OCI-LY1 (cell line): ENCODE results near the gene PTPN14.

Experiments
- H2AFZ ChIP-seq: fragments of 200-600 bp; sonication (generic), shearing (Covaris generic); 2 replicates; pipeline ENCODE4 v1.6.0; 2014; ENCODE audit warnings: antibody characterized with exemption, mild to moderate bottlenecking, low read length
- H3F3A ChIP-seq: fragments of 200-600 bp; sonication (generic), shearing (Covaris generic); 2 replicates; pipeline ENCODE4 v1.6.0; 2014; ENCODE audit warnings: mild to moderate bottlenecking, antibody characterized with exemption, low read length, moderate library complexity; ENCODE audit not compliant: insufficient read depth
- H3K27ac ChIP-seq: fragments of 200-600 bp; sonication (generic); 2 replicates; pipeline ENCODE4 v1.5.1; 2014; ENCODE audit warnings: low read length, mixed run types, mild to moderate bottlenecking, low read depth; ENCODE audit not compliant: poor library complexity, severe bottlenecking
- H3K27me3 ChIP-seq: fragments of 200-600 bp; sonication (generic); 2 replicates; pipeline ENCODE4 v1.6.0; 2014; ENCODE audit warnings: antibody characterized with exemption, mild to moderate bottlenecking, low read length, moderate library complexity; ENCODE audit not compliant: insufficient read depth
- H3K36me3 ChIP-seq: fragments of 200-600 bp; sonication (generic); 2 replicates; pipeline ENCODE4 v1.6.1; 2014; ENCODE audit warnings: mild to moderate bottlenecking, antibody characterized with exemption, low read length, moderate library complexity, mixed read lengths; ENCODE audit not compliant: insufficient read depth
- H3K4me1 ChIP-seq: fragments of 200-600 bp; sonication (generic); 2 replicates; pipeline ENCODE4 v1.5.1; 2014; ENCODE audit warnings: mild to moderate bottlenecking, low read length, moderate library complexity; ENCODE audit not compliant: insufficient read depth, severe bottlenecking
- H3K4me2 ChIP-seq: fragments of 200-600 bp; sonication (generic), shearing (Covaris generic); 2 replicates; pipeline ENCODE4 v1.6.1; 2014; ENCODE audit warnings: low read length
- H3K4me3 ChIP-seq: fragments of 200-600 bp; sonication (generic); 2 replicates; pipeline ENCODE4 v1.5.1; 2014; ENCODE audit warnings: low read length, low read depth, mild to moderate bottlenecking, mixed read lengths; ENCODE audit not compliant: poor library complexity, severe bottlenecking
- H3K79me2 ChIP-seq: fragments of 200-600 bp; shearing (Covaris generic); 2 replicates; pipeline ENCODE4 v1.6.1; 2016; ENCODE audit warnings: mixed run types, low read length, mixed read lengths; ENCODE audit not compliant: insufficient read depth
- H3K9ac ChIP-seq: fragments of 200-600 bp; sonication (generic), shearing (Covaris generic); 2 replicates; pipeline ENCODE4 v1.6.1; 2014; ENCODE audit warnings: mild to moderate bottlenecking, low read length, mixed read lengths
- H3K9me2 ChIP-seq: fragments of 200-600 bp; sonication (generic), shearing (Covaris generic); 2 replicates; pipeline ENCODE4 v1.6.1; 2014; ENCODE audit warnings: low read depth, mild to moderate bottlenecking, low read length, mixed read lengths
- H3K9me3 ChIP-seq: fragments of 200-600 bp; shearing (Covaris generic); 2 replicates; pipeline ENCODE4 v1.6.1; 2014; ENCODE audit warnings: low read length, mixed read lengths
- H4K20me1 ChIP-seq: fragments of 200-600 bp; sonication (generic), shearing (Covaris generic); 2 replicates; pipeline ENCODE4 v1.6.0; 2016; ENCODE audit warnings: mild to moderate bottlenecking, low read length; ENCODE audit not compliant: insufficient read depth
- EZH2 ChIP-seq: fragments of 200-600 bp; sonication (generic), shearing (Covaris generic); IDR thresholded peaks from 2 replicates; pipeline ENCODE4 v1.8.0; 2017; ENCODE audit warnings: borderline replicate concordance, mixed run types, mild to moderate bottlenecking, antibody characterized with exemption, low read length, moderate library complexity, mixed read lengths
- TF ChIP-seq, protein P1 (sequence below): fragments of 200-600 bp; sonication (generic), shearing (Covaris generic); IDR thresholded peaks from 2 replicates; pipeline ENCODE4 v1.5.1; 2017; ENCODE audit warnings: mild to moderate bottlenecking, antibody characterized with exemption, low read length, moderate library complexity, mixed read lengths

The PTPN14 gene

DNA sequence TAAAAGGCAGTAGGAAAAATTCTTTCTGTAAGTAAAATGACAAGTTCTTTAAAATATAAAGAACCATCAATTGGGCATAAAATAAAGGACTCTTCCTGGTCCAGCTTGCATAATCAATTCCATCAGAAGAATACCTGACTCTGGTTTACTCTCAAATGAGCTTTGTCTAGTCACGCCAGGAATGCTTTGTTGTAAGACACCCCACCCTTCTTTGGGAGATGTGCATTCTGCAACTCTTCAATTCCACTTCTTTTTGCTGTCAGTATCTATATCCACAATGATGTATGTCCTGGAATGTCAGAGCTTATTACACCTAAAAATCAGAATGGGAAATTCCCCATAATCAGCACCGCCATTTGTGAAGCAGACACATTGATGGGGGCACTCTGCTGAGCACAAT, 76.1 kb downstream of the PTPN14 start:
- no peak overlapping the region for H3K27ac ChIP-seq
- no peaks in the 10 kb centered on the region for H3F3A ChIP-seq
- H4K20me1 ChIP-seq, result no peaks in the 10 kb centered on the region
- H3K27me3 ChIP-seq, result no peaks in the 10 kb centered on the region
- TF ChIP-seq, protein P1, sequence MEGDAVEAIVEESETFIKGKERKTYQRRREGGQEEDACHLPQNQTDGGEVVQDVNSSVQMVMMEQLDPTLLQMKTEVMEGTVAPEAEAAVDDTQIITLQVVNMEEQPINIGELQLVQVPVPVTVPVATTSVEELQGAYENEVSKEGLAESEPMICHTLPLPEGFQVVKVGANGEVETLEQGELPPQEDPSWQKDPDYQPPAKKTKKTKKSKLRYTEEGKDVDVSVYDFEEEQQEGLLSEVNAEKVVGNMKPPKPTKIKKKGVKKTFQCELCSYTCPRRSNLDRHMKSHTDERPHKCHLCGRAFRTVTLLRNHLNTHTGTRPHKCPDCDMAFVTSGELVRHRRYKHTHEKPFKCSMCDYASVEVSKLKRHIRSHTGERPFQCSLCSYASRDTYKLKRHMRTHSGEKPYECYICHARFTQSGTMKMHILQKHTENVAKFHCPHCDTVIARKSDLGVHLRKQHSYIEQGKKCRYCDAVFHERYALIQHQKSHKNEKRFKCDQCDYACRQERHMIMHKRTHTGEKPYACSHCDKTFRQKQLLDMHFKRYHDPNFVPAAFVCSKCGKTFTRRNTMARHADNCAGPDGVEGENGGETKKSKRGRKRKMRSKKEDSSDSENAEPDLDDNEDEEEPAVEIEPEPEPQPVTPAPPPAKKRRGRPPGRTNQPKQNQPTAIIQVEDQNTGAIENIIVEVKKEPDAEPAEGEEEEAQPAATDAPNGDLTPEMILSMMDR, result no peak
- no peak for TF ChIP-seq EZH2
- H2AFZ ChIP-seq, result no peak overlapping the region
- no peaks in the 10 kb centered on the region for H3K79me2 ChIP-seq
- H3K4me1 ChIP-seq, result no peaks in the 10 kb centered on the region
- H3K9me2 ChIP-seq, result no peaks in the 10 kb centered on the region
- H3K9ac ChIP-seq, result no peak overlapping the region
- no peak overlapping the region for H3K4me2 ChIP-seq
- H3K9me3 ChIP-seq, result no peaks in the 10 kb centered on the region
- H3K36me3 ChIP-seq, result no peaks in the 10 kb centered on the region
- H3K4me3 ChIP-seq, result no peak overlapping the region

GRCh38 chr1:214474467-214474866, 76.9 kb downstream of the PTPN14 start:
- no peaks in the 10 kb centered on the region for H3K9me2 ChIP-seq
- H2AFZ ChIP-seq, result no peak overlapping the region
- H3K36me3 ChIP-seq, result no peaks in the 10 kb centered on the region
- TF ChIP-seq, protein P1, result no peak
- no peak for TF ChIP-seq EZH2
- no peaks in the 10 kb centered on the region for H3K4me1 ChIP-seq
- H3K4me3 ChIP-seq, result no peak overlapping the region
- H3K27me3 ChIP-seq, result no peaks in the 10 kb centered on the region
- no peaks in the 10 kb centered on the region for H3K79me2 ChIP-seq
- no peak overlapping the region for H3K9ac ChIP-seq
- H3K27ac ChIP-seq, result no peak overlapping the region
- no peaks in the 10 kb centered on the region for H3F3A ChIP-seq
- H3K4me2 ChIP-seq, result no peak overlapping the region
- H3K9me3 ChIP-seq, result no peaks in the 10 kb centered on the region
- no peaks in the 10 kb centered on the region for H4K20me1 ChIP-seq

DNA sequence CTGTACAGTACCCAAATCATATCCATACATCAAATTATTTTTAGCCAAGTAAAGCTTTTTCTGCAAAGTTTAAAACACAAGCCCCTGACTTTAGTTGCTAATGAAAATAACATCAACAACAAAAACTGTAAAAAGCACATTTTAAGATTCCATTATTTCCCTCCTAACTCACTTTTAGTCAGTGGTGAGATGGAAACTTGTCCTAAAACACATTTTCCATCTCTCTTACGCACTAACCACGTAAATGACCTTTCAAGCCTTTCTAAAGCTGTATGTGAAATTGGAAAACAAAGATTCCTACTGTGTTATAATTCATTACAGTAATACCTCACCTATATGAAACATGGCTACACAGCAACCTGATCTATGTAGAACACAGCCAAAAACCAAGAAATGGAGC, 77.5 kb downstream of the PTPN14 start:
- Histone ChIP-seq H3K4me2 (no peak overlapping the region), H3K9me2 (no peaks in the 10 kb centered on the region), H3K9ac (no peak overlapping the region), H3F3A (no peaks in the 10 kb centered on the region), H3K27me3 (no peaks in the 10 kb centered on the region), H3K79me2 (no peaks in the 10 kb centered on the region), H3K4me3 (no peak overlapping the region), H3K27ac (no peak overlapping the region), H3K9me3 (no peaks in the 10 kb centered on the region), H3K4me1 (no peaks in the 10 kb centered on the region), H4K20me1 (no peaks in the 10 kb centered on the region), H2AFZ (no peak overlapping the region), H3K36me3 (no peaks in the 10 kb centered on the region)
- TF ChIP-seq, protein P1, result no peak
- no peak for TF ChIP-seq EZH2
